A549 (cell line): ENCODE results near the gene PSMB5. TPM values are rescaled to one million over a fixed set of nuclear protein-coding genes. Genes with fewer than 3 reads are reported as not detected.

ENCODE experiments used
- ATAC-seq, 2 experiments: fragments of 200-7000 bp in 1 of 2; fragments of >200 bp in 1 of 2; cut with Nextera tagmentation in 1 of 2; cut with Tn5 transposase in 1 of 2; 3 replicates each; pipeline versions ENCODE4 v1.8.0 to v1.9.1; 2018 to 2020; ENCODE audit warnings: mild to moderate bottlenecking in 1 of 2, moderate library complexity in 1 of 2
- CTCF ChIA-PET: fragments of 300-600 bp; sonication (Branson Sonifier 250); formaldehyde crosslinking; extraction: SDS; loops from one replicate; lab custom pipeline; 2021; ENCODE audit warnings: antibody characterized with exemption, inconsistent platforms; lab: Yijun Ruan, JAX
- POLR2A ChIA-PET: fragments of 350-600 bp; formaldehyde crosslinking; extraction: SDS; loops from one replicate; lab custom pipeline; 2021; ENCODE audit warnings: antibody characterized with exemption, inconsistent platforms; lab: Yijun Ruan, JAX
- DNase-seq, 2 experiments: peaks; one replicate each; pipeline versions ENCODE4 v3.0.0 to v3.0.0-alpha.2; 2011 to 2016; ENCODE audit warnings: low read depth in 1 of 2, low spot score in 1 of 2
- FAIRE-seq: peaks from 2 replicates; lab custom pipeline; 2011; peaks lifted over from hg19 to GRCh38; lab: Jason Lieb, UNC
- H3K27ac ChIP-seq, 2 experiments: fragments of >200 bp; sonication (Bioruptor Twin); formaldehyde crosslinking; 3 replicates each; pipeline ENCODE4 v1.5.1; 2016 to 2017
- H3K4me1 ChIP-seq: fragments of >200 bp; sonication (Bioruptor Twin); formaldehyde crosslinking; 3 replicates; pipeline ENCODE4 v1.6.1; 2016
- H3K4me2 ChIP-seq: fragments of >200 bp; sonication (Bioruptor Twin); formaldehyde crosslinking; 3 replicates; pipeline ENCODE4 v1.6.1; 2016
- H3K4me3 ChIP-seq: fragments of >200 bp; sonication (Bioruptor Twin); formaldehyde crosslinking; 3 replicates; pipeline ENCODE4 v1.5.1; 2016
- H3K9me3 ChIP-seq: fragments of >200 bp; sonication (Bioruptor Twin); formaldehyde crosslinking; 3 replicates; pipeline ENCODE4 v1.6.1; 2016
- ATOH8 ChIP-seq: fragments of 250-450 bp; sonication (Bioruptor Pico); IDR thresholded peaks from 2 replicates; pipeline ENCODE4 v1.5.0; 2020; ENCODE audit warnings: low read depth, mild to moderate bottlenecking, moderate library complexity
- BCL3 ChIP-seq: fragments of >200 bp; sonication (Bioruptor Twin); formaldehyde crosslinking; IDR thresholded peaks from 3 replicates; pipeline ENCODE4 v1.6.1; 2016
- BHLHE40 ChIP-seq: IDR thresholded peaks from 2 replicates; pipeline ENCODE4 v1.6.1; 2012; ENCODE audit warnings: low read depth, low read length, inconsistent platforms
- CBX2 ChIP-seq: fragments of 200-600 bp; sonication (generic); IDR thresholded peaks from 2 replicates; pipeline ENCODE4 v1.6.1; 2016; ENCODE audit warnings: low read depth, mild to moderate bottlenecking, borderline replicate concordance
- CHD4 ChIP-seq: fragments of 200-600 bp; sonication (generic); IDR thresholded peaks from 2 replicates; pipeline ENCODE4 v1.6.1; 2016; ENCODE audit warnings: antibody characterized with exemption, mild to moderate bottlenecking, borderline replicate concordance
- CTCF ChIP-seq: fragments of >200 bp; sonication (Bioruptor Twin); formaldehyde crosslinking; IDR thresholded peaks from 3 replicates; pipeline ENCODE4 v1.5.1; 2016
- E2F6 ChIP-seq: IDR thresholded peaks from 2 replicates; pipeline ENCODE4 v1.6.1; 2012; ENCODE audit warnings: low read depth, borderline replicate concordance
- EP300 ChIP-seq, 2 experiments: fragments of >200 bp; sonication (Bioruptor Twin); formaldehyde crosslinking; IDR thresholded peaks; 2 replicates in 1 of 2; 3 replicates in 1 of 2; pipeline ENCODE4 v1.6.1; 2016 to 2017
- GATA3 ChIP-seq: IDR thresholded peaks from 2 replicates; pipeline ENCODE4 v1.6.1; 2012; ENCODE audit warnings: borderline replicate concordance
- HES2 ChIP-seq: fragments of >200 bp; sonication (Bioruptor Twin); formaldehyde crosslinking; IDR thresholded peaks from 2 replicates; pipeline ENCODE4 v1.6.1; 2016
- HOXB5 ChIP-seq: fragments of 250-450 bp; sonication (Bioruptor Pico); IDR thresholded peaks from 2 replicates; pipeline ENCODE4 v1.5.0; 2020; ENCODE audit warnings: mild to moderate bottlenecking, moderate library complexity
- JUN ChIP-seq, 2 experiments: fragments of >200 bp; sonication (Bioruptor Twin); formaldehyde crosslinking; IDR thresholded peaks; 2 replicates in 1 of 2; 3 replicates in 1 of 2; pipeline ENCODE4 v1.6.1; 2016 to 2017
- JUNB ChIP-seq: fragments of >200 bp; sonication (Bioruptor Twin); formaldehyde crosslinking; IDR thresholded peaks from 2 replicates; pipeline ENCODE4 v1.6.1; 2016
- KDM1A ChIP-seq: fragments of 200-600 bp; sonication (generic); IDR thresholded peaks from 2 replicates; pipeline ENCODE4 v1.6.1; 2016; ENCODE audit warnings: low read depth, mild to moderate bottlenecking
- MAX ChIP-seq: IDR thresholded peaks from 2 replicates; pipeline ENCODE4 v1.6.1; 2012
- MYC ChIP-seq: IDR thresholded peaks from 2 replicates; pipeline ENCODE4 v1.6.1; 2012; ENCODE audit warnings: mild to moderate bottlenecking, inconsistent platforms, low read length, improper control_type of control experiment, borderline replicate concordance
- NPAS2 ChIP-seq: fragments of 250-450 bp; sonication (Bioruptor Pico); IDR thresholded peaks from 2 replicates; pipeline ENCODE4 v1.8.0; 2022; ENCODE audit warnings: mild to moderate bottlenecking, moderate library complexity, borderline replicate concordance
- NR3C1 ChIP-seq: fragments of >200 bp; sonication (Bioruptor Twin); formaldehyde crosslinking; IDR thresholded peaks from 3 replicates; pipeline ENCODE4 v1.6.1; 2017
- PHF8 ChIP-seq: fragments of 200-600 bp; sonication (generic); IDR thresholded peaks from 2 replicates; pipeline ENCODE4 v1.6.1; 2016; ENCODE audit warnings: low read depth, mild to moderate bottlenecking, antibody characterized with exemption, moderate library complexity, borderline replicate concordance
- RCOR1 ChIP-seq: fragments of 150-350 bp; IDR thresholded peaks from 2 replicates; pipeline ENCODE4 v1.6.1; 2014; ENCODE audit warnings: antibody characterized with exemption, low read length, low read depth
- TP53 ChIP-seq: fragments of 250-450 bp; sonication (Bioruptor Pico); IDR thresholded peaks from 2 replicates; pipeline ENCODE4 v1.5.0; 2021; ENCODE audit warnings: mild to moderate bottlenecking, moderate library complexity
- ZC3H11A ChIP-seq: fragments of 450-650 bp; IDR thresholded peaks from 2 replicates; pipeline ENCODE4 v1.6.1; 2014; ENCODE audit warnings: antibody characterized with exemption, mild to moderate bottlenecking
- WGBS: methylation state at CpG from one replicate; pipeline ENCODE4 v1.1.6; 2017; ENCODE audit errors: missing lambda C conversion rate; 5-methylcytosine and 5-hydroxymethylcytosine counted together
- polyA plus RNA-seq, 4 experiments: library from polyadenylated mRNA; depleted of rRNA in 3 of 4; stranded (reverse); fragments of >200 nt; fragmentation: RNase III in 1 of 4; extraction: RNeasy Plus Mini Kit Qiagen cat#74134 plus additional on column Dnase treatment in 1 of 4; gene quantifications; 2 replicates in 3 of 4; 3 replicates in 1 of 4; pipeline ENCODE4 v1.2.3, GENCODE V29; 2011 to 2017

Gene PSMB5
- polyA plus RNA-seq, 2 of the 4 experiments (the other 2 are of a cell fraction) = 283 to 365 TPM

- no peaks in the 10 kb centered on the region for H3K9me3 ChIP-seq
- FAIRE-seq = no peak
- TF ChIP-seq CHD4 (no peak), RCOR1 (no peak), PHF8 (no peak), GATA3 (no peak), JUNB (no peak), BCL3 (no peak), E2F6 (no peak), CBX2 (no peak), MYC (no peak), BHLHE40 (no peak), KDM1A (no peak)
- TF ChIP-seq, all 56 proteins: peak for 0
- POLR2A ChIA-PET = no interaction called here
- peaks cover 7% of the 10 kb centered on the region for H3K4me1 ChIP-seq
- no peak overlapping the region for H3K4me3 ChIP-seq
- 96% methylated on average over 2 of the region's 2 CpGs for WGBS
- DNase-seq (no peak), ATAC-seq (no peak)
- H3K4me2 ChIP-seq = no peak overlapping the region
- CTCF ChIA-PET = interaction anchor here (0.8 to 5.0 kb wide), 10 partner anchors 9 to 472 kb away, joined by 3 to 30 read pairs (median 5); no protein-coding TSS in a partner anchor
- H3K27ac ChIP-seq = no peak overlapping the region
These were observed 5.9 kb downstream of the PSMB5 start for GRCh38 chr14:23028799-23029198.

GRCh38 chr14:23025151-23025814 lies 9.4 kb downstream of the PSMB5 start:
- CTCF ChIA-PET = interaction anchor here (0.8 to 3.4 kb wide), 8 partner anchors 9 to 172 kb away, joined by 3 to 17 read pairs (median 4); no protein-coding TSS in a partner anchor
- Histone ChIP-seq H3K4me2 (no peak overlapping the region), H3K27ac (no peak overlapping the region), H3K9me3 (no peaks in the 10 kb centered on the region), H3K4me3 (no peak overlapping the region), H3K4me1 (no peaks in the 10 kb centered on the region)
- FAIRE-seq (no peak), DNase-seq (no peak), ATAC-seq (peak in 1 of 2 experiments; percentile 19; a peak in 1 of 6 replicates)
- 89% methylated on average over 4 of the region's 4 CpGs for WGBS
- TF ChIP-seq MAX = no peak
- TF ChIP-seq JUN (IDR thresholded peaks at IDR 0.05) = no peak
- no peak for TF ChIP-seq NR3C1
- TF ChIP-seq TP53 (CRISPR knock-in tag) = no peak
- no peak for TF ChIP-seq EP300 (IDR thresholded peaks at IDR 0.05)
- no peak for TF ChIP-seq HOXB5
- TF ChIP-seq NPAS2 = no peak
- no peak for TF ChIP-seq HES2
- POLR2A ChIA-PET = interaction anchor here (1.3 to 3.0 kb wide), 2 partner anchors 15 to 18 kb away, joined by 3 to 25 read pairs; no protein-coding TSS in a partner anchor

- FAIRE-seq (no peak), ATAC-seq (no peak), DNase-seq (no peak)
- H3K9me3 ChIP-seq = no peaks in the 10 kb centered on the region
- no peak for TF ChIP-seq ATOH8 (CRISPR knock-in tag)
- TF ChIP-seq RCOR1 = no peak
- TF ChIP-seq CTCF = no peak
- no peak for TF ChIP-seq HES2
- TF ChIP-seq ZC3H11A = no peak
- ChIA-PET POLR2A (interaction anchor here (0.9 to 3.0 kb wide), 3 partner anchors 14 to 18 kb away, joined by 3 to 25 read pairs (median 4); no protein-coding TSS in a partner anchor), CTCF (interaction anchor here (0.6 to 4.2 kb wide), 9 partner anchors 8 to 171 kb away, joined by 3 to 17 read pairs (median 5); partner anchors contain the start of gene CDH24)
- 85% methylated on average over 7 of the region's 7 CpGs for WGBS
- no peak overlapping the region for H3K4me3 ChIP-seq
- no peaks in the 10 kb centered on the region for H3K4me1 ChIP-seq
- H3K4me2 ChIP-seq = no peak overlapping the region
- H3K27ac ChIP-seq = no peak overlapping the region
These were observed 10.1 kb downstream of the PSMB5 start for GRCh38 chr14:23024612-23025075.
